Cerebellar nuclear complex (tissue), 1 donor: ENCODE measurements around the gene PPP2R2C.

ENCODE experiments used
- DNase-seq, 2 experiments: peaks; one replicate each; lab custom pipeline; 2025; lab: John Stamatoyannopoulos, UW

The PPP2R2C gene

DNA sequence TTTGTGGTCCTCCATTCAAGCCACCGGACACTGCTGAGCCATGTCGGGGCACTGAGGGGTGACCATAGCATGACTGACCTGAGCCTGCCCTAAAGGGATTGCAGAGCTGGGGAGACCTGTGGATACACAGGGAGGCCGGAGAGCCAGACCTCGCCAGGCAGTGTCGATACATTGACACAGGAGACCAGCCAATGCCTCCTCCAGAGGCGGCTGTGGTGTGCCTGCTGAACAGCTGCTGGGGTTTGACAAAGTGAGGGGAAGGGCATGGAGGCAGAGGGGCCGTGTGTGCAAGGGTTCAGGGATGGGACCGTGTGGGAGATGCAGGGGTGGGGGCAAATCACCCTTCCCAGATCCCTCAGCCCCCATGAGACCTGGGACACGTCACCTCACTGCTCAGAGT is 48.0 kb downstream of the PPP2R2C start:
- DNase-seq = no peak

DNA sequence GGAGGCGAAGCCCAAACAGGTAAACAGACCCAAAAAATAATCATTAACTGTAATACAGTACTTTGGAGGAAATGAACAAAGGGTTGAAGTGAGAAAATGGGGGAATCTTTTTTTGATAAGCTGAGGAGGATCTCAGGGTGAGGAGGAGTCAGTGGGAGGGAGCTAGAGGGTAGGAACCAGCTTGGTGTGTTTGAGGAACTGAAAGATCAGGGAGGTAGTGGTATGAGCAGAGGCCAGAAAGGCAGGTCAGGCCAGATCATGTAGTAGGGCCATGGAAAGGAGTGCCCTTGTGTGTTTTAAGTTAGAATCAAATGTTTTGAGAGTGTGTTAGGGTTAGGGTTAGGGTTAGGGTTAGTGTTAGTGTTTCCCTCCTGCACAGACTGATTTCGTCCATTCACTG is 48.8 kb downstream of the PPP2R2C start:
- DNase-seq = no peak

DNA sequence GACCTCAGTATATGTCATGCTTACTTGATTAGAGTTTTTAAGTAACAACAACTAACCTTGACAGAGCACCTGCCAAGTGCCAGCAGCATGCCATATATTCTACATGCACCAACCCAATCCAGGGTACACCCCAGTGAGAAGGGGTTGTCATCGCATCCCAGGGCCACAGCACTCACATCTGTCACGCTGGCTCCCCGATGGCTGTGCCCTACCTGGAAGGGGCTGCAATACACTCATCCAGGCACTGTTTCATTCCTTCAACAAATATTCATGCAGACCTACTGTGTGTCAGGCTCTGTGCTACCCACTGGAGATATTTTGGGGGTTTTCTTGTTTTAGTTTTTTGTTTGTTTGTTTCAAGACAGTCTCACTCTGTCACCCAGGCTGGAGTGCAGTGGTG is 49.5 kb downstream of the PPP2R2C start:
- DNase-seq = no peak

DNA sequence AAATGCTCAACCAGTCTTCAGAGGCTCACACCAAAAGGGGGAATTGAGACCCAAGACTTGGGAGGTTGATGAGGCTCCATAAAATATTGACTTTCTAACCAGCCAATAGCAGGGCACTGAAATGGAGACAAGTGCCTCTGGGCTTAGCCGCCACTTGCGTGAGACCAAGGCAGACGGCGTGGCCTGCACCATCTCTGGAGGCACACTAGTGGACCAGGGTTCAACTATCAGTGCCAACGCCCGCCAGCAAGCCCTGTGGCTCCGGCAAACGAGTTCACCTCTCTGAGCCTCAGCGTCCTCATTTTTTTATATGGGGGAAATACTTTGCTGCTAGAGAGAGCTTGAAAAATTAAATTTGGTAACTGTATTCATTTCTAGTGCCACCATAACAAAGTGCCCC is 50.3 kb downstream of the PPP2R2C start:
- DNase-seq = no peak

DNA sequence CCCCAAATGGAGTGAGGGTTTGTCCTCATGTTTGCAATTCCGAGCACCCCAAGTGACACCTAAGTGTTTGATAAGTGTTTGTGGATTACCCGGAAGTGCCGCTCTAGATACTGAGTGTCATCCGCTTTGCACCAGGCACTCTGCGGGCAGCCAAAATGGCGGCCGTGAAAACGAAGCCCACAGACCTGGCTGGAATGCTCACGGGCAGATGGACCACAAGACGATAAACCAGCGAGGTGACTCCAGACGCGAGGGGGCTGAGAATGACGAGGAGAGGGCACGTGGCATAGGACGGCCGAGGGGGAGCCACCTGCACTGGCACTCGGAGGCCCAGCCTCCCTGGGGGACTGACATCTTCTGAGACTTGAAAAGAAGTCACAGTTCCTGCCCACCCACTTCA is 51.0 kb downstream of the PPP2R2C start:
- DNase-seq = no peak

DNA sequence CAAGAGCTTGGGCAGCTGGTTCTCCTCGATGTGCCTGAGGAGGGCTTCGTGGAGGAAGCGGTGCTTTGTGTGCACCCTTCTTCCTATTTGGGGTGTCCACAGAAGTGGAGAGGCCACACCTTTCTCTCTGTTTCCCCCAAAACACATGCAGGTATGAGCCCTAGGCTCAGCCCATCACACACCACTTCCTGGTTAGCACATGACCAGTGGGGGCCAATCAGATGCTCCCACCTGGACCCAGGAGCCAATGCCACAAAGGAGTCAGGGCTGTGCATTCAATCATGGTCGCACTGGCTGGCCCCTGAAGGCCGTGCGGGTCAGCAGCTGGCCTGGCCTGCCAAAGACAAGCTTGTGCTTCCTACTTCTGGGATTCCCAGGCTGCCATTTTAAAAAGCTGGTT is 51.4 kb downstream of the PPP2R2C start:
- no peak for DNase-seq

DNA sequence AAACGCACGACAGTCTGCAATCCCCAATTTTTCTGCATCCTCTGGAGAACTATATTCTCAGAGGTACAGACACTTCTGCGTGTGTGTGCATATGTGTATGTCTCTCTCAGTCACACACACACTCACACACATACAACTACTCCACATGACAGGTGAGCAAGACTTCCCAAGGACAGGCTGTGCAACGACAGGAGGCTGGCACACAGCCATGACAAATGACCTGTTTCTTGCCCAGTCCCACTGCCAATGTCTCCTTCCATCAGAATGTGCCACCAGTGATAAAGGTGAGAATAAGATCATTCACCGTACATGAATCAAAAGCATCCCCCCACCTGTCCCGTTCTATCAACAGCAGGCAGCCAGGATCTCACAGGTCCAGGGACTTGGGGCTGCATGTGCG is 52.4 kb downstream of the PPP2R2C start:
- DNase-seq = peak; percentile 48 to 58

DNA sequence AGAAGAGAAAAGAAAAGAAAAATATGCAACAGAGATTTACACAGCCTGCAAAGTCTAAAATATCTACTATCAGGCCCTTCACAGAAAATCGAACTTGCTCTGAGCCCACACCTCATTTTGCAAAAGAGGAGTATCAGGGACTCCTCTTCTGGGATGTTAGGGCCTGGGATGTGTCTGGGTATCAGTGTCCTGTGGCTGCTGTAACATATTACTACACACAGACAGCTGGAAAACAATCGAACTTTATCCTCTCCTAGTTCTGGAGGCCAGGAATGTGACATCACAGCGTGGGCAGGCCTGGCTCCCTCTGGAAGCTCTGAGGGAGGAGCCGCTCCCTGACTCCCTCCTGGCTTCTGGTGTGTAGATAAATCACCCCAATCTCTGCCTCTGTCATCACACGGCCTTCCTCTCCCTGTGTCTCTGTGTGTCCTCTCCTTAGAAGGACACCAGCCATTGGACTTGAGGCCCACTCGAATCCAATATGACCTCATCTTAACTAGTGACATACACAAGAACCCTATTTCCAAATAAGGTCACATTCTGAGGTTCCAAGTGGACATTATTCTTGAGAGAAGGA is 52.9 kb downstream of the PPP2R2C start:
- no peak for DNase-seq

DNA sequence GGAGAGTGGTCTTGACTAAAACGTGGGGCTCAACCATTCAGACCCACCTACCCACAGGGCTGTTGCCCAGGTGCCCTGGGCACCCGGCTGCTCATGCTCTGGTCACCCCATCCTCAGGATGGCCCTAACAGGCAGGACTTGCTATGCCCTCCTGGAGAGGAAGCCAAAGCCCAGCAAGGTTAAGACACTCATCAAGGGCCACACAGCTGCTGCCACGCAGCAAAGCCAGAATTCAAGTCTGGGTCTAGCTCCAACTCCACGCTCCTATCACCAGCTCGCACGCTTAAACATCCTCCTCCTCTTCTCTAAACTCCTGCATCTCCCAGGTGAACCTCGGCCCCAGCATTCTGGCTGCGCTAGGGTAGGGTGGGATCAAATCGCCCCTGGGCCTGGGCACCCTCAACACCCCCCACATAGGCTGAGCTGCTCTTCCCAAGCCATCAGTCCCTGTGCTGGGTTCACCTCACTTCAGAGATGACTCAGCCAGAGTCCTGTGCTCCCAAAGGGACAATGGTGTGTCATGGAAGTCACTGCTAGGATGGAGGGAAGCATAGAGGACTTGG is 54.1 kb downstream of the PPP2R2C start:
- no peak for DNase-seq

DNA sequence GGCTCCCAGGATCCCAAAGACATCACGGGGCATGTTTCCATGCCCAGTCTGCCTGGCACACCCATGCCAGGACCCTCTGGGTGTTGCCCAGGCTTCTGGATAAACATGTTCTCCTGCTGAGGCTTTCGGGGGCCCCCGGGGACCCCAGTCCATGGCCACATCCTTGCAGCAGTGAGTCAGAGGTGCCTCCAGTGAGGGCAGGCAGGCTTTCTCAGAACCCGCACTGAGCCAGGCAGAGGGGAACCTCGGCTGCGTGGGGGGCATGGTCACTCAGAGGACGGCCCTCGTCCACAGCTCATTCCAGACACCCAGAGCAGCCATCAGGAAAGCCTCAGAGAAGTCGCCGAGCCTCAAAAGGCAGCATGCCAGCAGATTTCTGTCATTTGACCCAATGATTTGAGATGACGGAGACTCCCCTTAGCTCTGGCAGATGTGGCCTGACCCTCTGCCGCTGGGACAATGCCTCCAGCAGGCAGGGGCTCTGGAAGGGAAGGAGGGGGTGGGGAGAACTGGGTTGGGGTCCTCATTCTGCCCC is 54.8 kb downstream of the PPP2R2C start:
- DNase-seq = no peak

DNA sequence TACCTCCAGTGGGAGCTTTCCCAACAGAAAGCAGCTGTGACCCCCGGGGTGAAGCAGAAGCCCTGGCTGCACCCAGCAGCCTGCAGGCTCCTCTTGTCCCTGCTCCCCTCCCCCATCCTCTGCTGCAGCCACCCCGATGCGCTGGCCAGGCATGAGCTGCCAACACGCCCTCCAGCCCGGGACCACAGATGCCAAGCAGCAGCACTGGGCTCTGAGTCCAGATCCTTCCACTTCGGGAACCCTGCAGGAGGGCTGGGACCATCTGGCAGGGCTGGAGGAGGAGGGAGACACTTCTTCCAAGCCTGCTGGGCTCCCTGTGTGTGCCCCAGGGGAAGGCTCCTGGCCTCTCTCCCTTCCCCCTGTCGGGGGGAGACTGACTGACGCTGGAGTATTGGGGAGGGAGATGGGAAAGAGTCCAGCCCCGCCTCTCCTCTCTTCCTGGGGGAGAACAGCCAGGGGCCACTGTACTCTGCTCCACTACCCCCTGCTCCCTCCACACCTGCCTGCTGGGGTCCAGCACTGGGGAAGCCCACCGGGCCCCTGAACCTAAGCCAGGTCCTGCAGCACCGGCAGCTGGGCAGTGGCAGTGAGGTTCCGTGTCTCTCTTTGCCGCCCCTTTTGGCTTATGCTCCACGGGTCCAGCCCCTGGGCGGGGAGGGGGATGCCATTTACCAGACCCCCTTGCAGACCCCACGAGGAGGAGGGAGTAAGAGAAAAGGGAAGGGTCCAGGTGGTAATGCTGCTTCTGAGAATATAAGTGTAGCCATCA is 55.7 kb downstream of the PPP2R2C start:
- DNase-seq = peak; percentile 49 to 81

DNA sequence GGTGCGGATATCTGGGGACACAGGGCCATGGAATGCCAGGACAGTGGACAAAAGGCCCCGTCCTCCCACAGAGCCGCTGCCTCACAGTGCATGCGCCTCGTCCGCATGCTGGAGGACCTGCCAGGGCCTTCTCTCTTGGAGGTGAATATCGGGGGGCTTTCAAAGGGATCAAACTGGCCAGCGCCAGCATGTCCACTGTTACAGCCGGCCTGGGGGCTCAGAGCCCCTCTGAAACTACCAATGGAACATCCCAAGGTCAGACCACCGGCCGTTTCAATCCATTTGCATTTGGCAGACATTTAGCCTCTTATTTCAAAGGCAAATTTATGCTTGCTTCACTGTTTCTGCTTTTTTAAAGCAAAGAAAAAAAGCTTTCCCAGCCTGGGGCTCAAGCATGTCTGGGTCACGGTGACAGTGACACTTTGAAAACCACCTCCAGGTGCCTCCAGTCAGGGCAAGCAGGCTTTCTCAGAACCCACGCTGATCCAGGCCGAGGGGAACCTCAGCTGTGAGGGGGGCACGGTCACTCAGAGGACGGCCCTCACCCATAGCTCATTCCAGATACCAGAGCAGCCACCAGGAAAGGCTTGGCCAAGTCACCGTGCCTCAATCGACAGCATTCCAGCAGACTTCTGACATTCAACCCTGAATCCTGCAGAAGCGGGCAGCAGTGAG is 57.2 kb downstream of the PPP2R2C start:
- no peak for DNase-seq

DNA sequence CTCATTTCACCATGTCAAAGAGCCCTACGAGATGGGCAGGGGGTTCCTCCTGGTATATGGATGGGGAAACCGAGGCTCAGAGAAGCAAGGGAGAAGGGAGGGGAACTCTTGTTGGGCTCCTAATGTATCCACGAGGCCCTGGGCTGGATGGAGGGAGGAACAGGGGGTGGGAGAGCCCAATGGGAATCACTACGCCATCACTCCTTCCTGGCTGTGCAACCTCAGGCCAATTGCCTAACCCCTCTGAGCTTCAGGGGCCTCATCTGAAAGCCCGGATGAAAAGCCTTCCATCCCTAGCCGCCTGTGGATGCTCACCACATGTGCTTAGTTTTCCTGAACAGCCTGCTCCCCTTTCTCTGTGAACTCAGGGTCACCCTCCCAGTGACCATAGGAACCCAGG is 57.8 kb downstream of the PPP2R2C start:
- DNase-seq = no peak

DNA sequence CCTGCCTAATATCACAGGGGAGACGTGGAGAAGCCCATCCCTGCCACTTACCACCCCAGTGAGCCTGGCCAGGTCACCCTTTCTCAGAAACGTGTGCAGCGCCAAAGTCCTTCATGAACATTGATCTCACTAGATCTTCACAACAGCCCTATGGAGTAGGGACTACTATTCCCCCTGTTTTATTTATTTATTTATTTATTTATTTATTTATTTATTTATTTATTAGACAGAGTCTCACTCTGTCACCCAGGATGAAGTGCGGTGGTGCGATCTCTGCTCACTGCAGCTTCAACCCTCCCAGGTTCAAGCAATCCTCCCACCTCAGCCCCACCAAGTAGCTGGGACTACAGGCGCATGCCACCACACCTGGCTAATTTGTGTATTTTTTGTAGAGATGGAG is 61.8 kb downstream of the PPP2R2C start:
- DNase-seq = no peak

DNA sequence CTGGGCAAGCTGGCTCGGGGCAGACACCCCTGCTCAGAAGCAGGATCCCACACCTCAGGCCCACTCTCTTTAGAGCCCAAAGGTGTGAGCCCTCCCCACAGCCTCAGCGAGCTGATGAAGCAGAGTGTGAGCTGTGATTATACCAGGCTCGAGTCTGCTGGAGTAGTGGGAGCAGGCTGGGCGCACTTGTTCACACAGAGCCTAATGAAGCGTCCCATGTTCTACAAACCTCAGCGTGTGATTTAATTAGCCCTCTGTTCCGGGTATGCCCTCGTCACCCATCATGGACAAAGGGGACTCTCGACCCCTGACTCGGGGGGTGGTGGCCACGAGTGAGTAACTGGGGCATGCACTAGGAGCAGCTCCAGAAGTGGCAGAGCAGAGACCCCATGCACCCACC is 62.3 kb downstream of the PPP2R2C start:
- DNase-seq = no peak

DNA sequence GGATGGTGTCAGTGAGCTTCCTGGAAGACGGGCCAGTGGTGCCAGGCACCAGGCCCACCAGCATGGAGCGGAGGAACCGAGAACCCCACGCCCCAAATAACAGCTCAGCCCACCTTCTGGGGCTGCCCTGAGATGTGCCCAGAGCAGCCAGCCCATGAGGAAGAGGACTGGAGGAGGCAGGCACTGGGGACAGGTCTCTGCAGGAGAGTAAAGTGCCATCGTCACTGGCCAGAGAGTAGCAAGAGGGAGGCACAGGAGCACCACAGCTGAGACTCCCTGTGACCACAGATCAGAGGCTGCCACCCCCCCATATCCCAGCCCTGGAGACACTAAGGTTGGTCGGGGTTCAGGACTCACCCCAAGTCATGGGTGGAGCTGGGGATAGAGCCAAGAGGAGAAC is 63.0 kb downstream of the PPP2R2C start:
- no peak for DNase-seq

DNA sequence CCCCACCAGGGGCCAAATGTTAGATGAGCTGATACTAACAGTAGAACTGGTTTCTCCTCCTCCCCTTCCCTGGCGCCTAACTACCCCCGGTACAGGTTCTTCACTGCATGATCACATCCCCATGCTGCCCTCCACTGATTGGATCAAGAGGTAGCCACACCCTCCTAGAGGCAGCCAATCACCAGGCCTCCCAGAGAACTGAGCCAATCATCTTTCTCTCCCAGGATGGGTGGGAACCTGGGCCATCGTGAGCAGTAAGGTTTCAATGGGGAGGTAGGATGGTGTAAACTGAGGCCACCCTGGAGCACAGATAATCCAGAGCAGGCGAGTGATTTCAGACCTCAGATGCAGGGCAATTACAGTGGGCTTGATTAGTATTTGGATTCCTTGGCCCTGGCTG is 64.2 kb downstream of the PPP2R2C start:
- no peak for DNase-seq

DNA sequence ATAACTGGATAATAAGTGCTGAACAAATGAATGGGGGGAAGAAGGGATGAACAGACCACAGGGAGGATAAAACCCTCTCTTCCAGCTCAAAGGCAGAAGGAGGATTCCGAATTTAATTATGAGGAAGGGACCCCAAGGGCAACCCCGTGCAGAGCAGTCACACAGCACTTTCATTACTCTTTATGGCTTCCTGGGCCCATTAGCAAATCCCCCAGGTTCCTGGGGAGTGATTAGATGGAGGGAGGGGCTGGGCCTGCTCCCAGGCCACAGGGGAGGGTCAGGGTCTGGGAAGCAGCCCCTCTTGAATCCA is 67.1 kb downstream of the PPP2R2C start:
- DNase-seq = no peak

DNA sequence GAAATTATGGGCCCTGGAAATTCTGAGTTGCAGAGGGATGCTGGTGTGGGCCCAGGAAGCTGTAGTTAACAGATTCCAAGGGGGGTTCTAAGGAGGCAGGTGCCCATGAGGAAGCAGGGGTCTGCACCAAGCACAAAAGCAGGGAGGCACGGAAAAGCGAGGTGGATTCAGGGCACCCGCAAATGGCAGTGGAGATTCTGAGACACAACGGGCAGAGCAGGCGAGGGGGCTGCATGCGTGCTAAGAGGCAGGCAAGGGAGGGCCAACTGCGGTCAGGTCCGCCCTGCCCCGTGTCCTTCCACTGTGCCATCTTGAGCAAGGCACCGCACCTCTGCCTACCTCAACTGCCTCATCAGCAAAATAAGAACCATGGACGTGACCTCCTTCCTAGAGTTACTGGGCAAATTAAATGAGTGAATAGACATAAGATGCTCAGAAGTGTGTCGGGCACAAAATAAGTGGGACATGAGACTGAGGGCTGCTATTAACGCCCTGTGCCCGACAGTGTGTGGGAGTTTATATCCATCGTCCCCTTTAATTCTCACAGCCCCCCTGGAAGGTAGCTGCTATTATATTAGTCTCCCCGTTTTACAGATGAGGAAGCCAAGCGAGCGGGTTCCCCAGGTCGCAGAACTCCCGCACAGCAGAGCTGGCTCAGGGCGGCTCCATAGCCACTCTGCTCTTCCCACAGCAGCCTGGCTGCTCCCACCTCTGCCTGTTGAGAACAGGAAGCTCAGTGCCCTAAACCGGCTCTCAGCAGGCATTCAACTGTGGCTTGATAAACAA is 67.6 kb downstream of the PPP2R2C start:
- no peak for DNase-seq

DNA sequence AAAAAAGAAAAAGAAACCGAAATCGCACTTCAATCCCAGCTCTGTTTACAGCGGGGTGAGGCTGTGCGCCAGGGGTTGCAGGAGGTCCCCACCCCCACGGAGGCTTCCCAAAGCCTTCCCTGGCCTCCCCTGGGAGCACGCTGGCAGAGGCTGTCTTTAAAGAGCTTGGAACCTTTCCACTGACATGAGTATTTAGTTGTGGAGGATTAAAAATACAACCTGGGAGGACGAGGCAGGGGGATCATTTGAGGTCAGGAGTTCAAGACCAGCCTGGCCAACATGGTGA is 69.1 kb downstream of the PPP2R2C start:
- no peak for DNase-seq

DNA sequence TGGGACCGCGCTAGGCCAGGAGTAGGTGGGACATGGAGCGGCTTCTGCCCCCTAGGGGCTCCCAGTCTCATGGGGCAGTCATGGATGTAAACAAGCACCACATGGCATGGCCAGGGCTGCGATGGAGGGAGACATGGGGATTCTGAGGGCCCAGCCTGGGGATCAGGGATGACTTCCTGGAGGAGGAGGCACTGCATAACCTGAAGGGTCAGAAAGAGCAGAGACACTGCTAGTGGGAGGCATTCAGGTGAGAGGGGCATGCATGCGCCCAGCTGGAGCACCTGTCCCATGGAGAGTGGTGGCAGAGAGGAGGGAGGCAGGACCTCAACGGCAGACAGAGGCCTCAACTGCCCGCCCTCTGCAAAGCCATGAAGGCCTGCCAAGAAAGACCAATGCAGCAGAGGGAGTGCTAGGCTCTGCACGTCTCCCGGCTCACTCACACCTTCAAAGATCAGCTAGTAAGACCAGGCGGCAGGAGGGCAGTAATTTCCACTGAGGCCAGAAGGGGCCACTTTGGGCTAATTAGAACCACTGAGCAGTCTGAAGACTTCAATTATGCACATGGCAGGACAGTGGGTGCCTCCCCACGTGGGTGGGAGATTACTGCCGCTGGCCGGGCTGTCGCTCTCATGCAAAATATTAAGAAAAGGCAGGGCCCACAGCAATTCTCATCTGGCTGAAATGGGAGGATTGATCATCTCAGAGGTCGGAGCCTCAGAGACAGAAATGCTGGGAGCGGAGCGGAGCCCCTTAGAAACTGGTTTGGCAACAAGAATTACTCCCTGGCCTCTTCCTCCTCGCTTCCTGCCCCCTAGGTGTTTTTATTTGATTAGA is 69.6 kb downstream of the PPP2R2C start:
- no peak for DNase-seq

DNA sequence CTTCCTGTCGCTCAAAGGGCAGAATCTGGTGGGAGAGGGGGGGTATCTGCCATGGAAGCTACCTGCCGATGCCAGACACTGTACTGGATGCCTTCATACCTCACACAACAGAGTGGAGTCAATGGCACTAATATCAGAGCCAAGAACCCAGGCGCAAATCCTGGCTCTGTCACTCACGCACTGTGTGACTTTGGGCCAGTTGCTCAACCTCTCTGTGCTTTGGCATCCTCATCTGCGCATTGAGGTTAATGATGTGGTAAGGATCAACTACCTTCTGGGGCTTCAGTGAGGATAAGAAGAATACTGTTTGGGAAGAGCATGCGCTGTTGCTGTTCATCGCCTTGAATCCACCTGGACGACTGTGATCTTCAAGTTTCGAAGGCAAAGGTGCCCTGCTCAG is 70.6 kb downstream of the PPP2R2C start:
- no peak for DNase-seq
